ENCODE measurements around the gene C11orf21. TPM values are rescaled to one million over a fixed set of nuclear protein-coding genes. Genes with fewer than 3 reads are reported as not detected.

C11orf21 gene
- total RNA-seq, 4 donors from 2014 or later, result 1.1 to 9.9 (median 1.3) TPM; not detected in 1

- no peak for DNase-seq
- Histone ChIP-seq H3K36me3 (no peaks in the 10 kb centered on the region), H3K27me3 (no peaks in the 10 kb centered on the region), H3K4me3 (no peak overlapping the region), H3K9me3 (no peaks in the 10 kb centered on the region), H3K27ac (no peak overlapping the region), H3K4me1 (no peaks in the 10 kb centered on the region)
- TF ChIP-seq POLR2A (IDR thresholded peaks at IDR 0.05) (no peak), CTCF (IDR thresholded peaks at IDR 0.05) (no peak)
These were observed 42.3 kb downstream of the C11orf21 start for GRCh38 chr11:2259466-2259830.

GRCh38 chr11:2258501-2259465, 42.9 kb downstream of the C11orf21 start:
- Histone ChIP-seq H3K36me3 (no peaks in the 10 kb centered on the region), H3K27ac (no peak overlapping the region), H3K4me1 (no peaks in the 10 kb centered on the region), H3K9me3 (no peaks in the 10 kb centered on the region), H3K4me3 (no peak overlapping the region), H3K27me3 (no peaks in the 10 kb centered on the region)
- TF ChIP-seq POLR2A (IDR thresholded peaks at IDR 0.05) (no peak), CTCF (IDR thresholded peaks at IDR 0.05) (no peak)
- peak; percentile 14 to 41 (median 36) for DNase-seq

- Histone ChIP-seq H3K27ac (no peak overlapping the region), H3K4me1 (no peaks in the 10 kb centered on the region), H3K9me3 (no peaks in the 10 kb centered on the region), H3K27me3 (no peaks in the 10 kb centered on the region), H3K4me3 (no peak overlapping the region), H3K36me3 (no peaks in the 10 kb centered on the region)
- peak in 2 of 3 donors; percentile 43 to 46 for DNase-seq
- TF ChIP-seq CTCF (IDR thresholded peaks at IDR 0.05), result no peak
- TF ChIP-seq POLR2A (IDR thresholded peaks at IDR 0.05), result no peak
These were observed 44.6 kb downstream of the C11orf21 start for GRCh38 chr11:2256951-2257700.

- Histone ChIP-seq H3K36me3 (no peaks in the 10 kb centered on the region), H3K4me3 (no peak overlapping the region), H3K4me1 (no peaks in the 10 kb centered on the region), H3K9me3 (no peaks in the 10 kb centered on the region), H3K27ac (no peak overlapping the region), H3K27me3 (no peaks in the 10 kb centered on the region)
- no peak for DNase-seq
- no peak for TF ChIP-seq CTCF (IDR thresholded peaks at IDR 0.05)
These were observed 45.3 kb downstream of the C11orf21 start for GRCh38 chr11:2256293-2256913.

GRCh38 chr11:2252018-2252417, 49.7 kb downstream of the C11orf21 start:
- Histone ChIP-seq H3K36me3 (no peaks in the 10 kb centered on the region), H3K9me3 (no peaks in the 10 kb centered on the region), H3K4me3 (no peak overlapping the region), H3K27ac (no peak overlapping the region), H3K4me1 (no peaks in the 10 kb centered on the region), H3K27me3 (no peaks in the 10 kb centered on the region)
- TF ChIP-seq POLR2A (IDR thresholded peaks at IDR 0.05), result no peak
- no peak for TF ChIP-seq CTCF (IDR thresholded peaks at IDR 0.05)
- peak in 1 of 3 donors; percentile 13 for DNase-seq
